Gastroesophageal sphincter (tissue), 4 donors: ENCODE results near the gene PPRC1. TPM values are rescaled to one million over a fixed set of nuclear protein-coding genes. Genes with fewer than 3 reads are reported as not detected.

Experiments
- ATAC-seq: fragments of 150-250 bp; one replicate; pipeline ENCODE4 v1.9.1; 2016; ENCODE audit warnings: mild to moderate bottlenecking, moderate library complexity
- H3K27ac ChIP-seq, 4 donors: fragments of 200-600 bp; sonication (generic) in 3 of 4; 1 replicate in 3 of 4; 2 replicates in 1 of 4; pipeline ENCODE4 v1.5.1; 2016 to 2019
- H3K27me3 ChIP-seq: fragments of 200-600 bp; sonication (generic); one replicate; pipeline ENCODE4 v1.5.1; 2019
- H3K36me3 ChIP-seq, 2 donors: fragments of 200-600 bp; sonication (generic); one replicate each; pipeline ENCODE4 v1.5.1; 2019; ENCODE audit warnings: control low read depth in 1 of 2
- H3K4me1 ChIP-seq, 3 donors: fragments of 200-600 bp; sonication (generic); 1 replicate in 2 of 3; 2 replicates in 1 of 3; pipeline ENCODE4 v1.5.1; 2016 to 2019; ENCODE audit warnings: control low read depth in 2 of 3
- H3K4me3 ChIP-seq, 2 donors: fragments of 200-600 bp; sonication (generic); one replicate each; pipeline ENCODE4 v1.5.1; 2019; ENCODE audit warnings: mild to moderate bottlenecking in 1 of 2, moderate library complexity in 1 of 2
- H3K9me3 ChIP-seq, 3 donors: fragments of 200-600 bp; sonication (generic); one replicate each; pipeline ENCODE4 v1.5.1; 2017 to 2019; ENCODE audit warnings: control low read depth in 2 of 3
- EP300 ChIP-seq: sonication (generic); formaldehyde crosslinking; IDR thresholded peaks from one replicate; pipeline ENCODE4 v1.6.1; 2017; ENCODE audit warnings: antibody characterized with exemption, mild to moderate bottlenecking
- POLR2A ChIP-seq, 2 donors: fragments of 450-650 bp; IDR thresholded peaks; one replicate each; pipeline ENCODE4 v1.6.1; 2017; ENCODE audit warnings: antibody characterized with exemption in 2 of 2, mild to moderate bottlenecking in 2 of 2, moderate library complexity in 1 of 2
- POLR2AphosphoS5 ChIP-seq: sonication (generic); formaldehyde crosslinking; IDR thresholded peaks from one replicate; pipeline ENCODE4 v1.6.1; 2017; ENCODE audit warnings: antibody characterized with exemption
- WGBS, 2 donors: methylation state at CpG; one replicate each; pipeline ENCODE4 v1.1.5; 2018; ENCODE audit warnings: low coverage in 1 of 2; 5-methylcytosine and 5-hydroxymethylcytosine counted together
- total RNA-seq, 4 donors: library from RNA; depleted of rRNA; stranded (reverse); fragments of >200 nt; gene quantifications; one replicate each; pipeline ENCODE4 v1.1.0, GENCODE V29; 2016
- TF ChIP-seq, protein P1 (sequence below), 4 experiments: fragments of 200-600 bp in 2 of 4; fragments of 450-650 bp in 2 of 4; sonication (generic) in 1 of 4; IDR thresholded peaks; one replicate each; pipeline ENCODE4 v1.5.1; 2017 to 2019; ENCODE audit warnings: antibody characterized with exemption in 4 of 4, mild to moderate bottlenecking in 2 of 4, moderate library complexity in 2 of 4

The PPRC1 gene
- total RNA-seq, 4 donors from 2014 or later, result 13.4 to 31.4 (median 17.8) TPM

- no peaks in the 10 kb centered on the region for H3K27me3 ChIP-seq
- H3K27ac ChIP-seq, result peak overlapping the region; percentile 98 to 99 (median 99)
- H3K9me3 ChIP-seq, result no peaks in the 10 kb centered on the region
- H3K4me3 ChIP-seq, result peak overlapping the region in 1 of 2 donors; percentile 69
- no peak for ATAC-seq
- TF ChIP-seq EP300 (no peak), POLR2AphosphoS5 (peak; percentile 74)
- TF ChIP-seq, protein P1, sequence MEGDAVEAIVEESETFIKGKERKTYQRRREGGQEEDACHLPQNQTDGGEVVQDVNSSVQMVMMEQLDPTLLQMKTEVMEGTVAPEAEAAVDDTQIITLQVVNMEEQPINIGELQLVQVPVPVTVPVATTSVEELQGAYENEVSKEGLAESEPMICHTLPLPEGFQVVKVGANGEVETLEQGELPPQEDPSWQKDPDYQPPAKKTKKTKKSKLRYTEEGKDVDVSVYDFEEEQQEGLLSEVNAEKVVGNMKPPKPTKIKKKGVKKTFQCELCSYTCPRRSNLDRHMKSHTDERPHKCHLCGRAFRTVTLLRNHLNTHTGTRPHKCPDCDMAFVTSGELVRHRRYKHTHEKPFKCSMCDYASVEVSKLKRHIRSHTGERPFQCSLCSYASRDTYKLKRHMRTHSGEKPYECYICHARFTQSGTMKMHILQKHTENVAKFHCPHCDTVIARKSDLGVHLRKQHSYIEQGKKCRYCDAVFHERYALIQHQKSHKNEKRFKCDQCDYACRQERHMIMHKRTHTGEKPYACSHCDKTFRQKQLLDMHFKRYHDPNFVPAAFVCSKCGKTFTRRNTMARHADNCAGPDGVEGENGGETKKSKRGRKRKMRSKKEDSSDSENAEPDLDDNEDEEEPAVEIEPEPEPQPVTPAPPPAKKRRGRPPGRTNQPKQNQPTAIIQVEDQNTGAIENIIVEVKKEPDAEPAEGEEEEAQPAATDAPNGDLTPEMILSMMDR (IDR thresholded peaks at IDR 0.05), result peak in 3 of 4 experiments; percentile 37 to 52 (median 47)
- 12 to 23% methylated on average over 4 to 6 of the region's 6 CpGs for WGBS, 2 donors
- H3K36me3 ChIP-seq, result no peaks in the 10 kb centered on the region
- H3K4me1 ChIP-seq, result peaks cover 0 to 52% (median 30%) of the 10 kb centered on the region in 3 donors
Measured at GRCh38 chr10:102121739-102122372, 11.0 kb upstream of the PPRC1 start.

GRCh38 chr10:102122450-102122849 lies 10.4 kb upstream of the PPRC1 start:
- Histone ChIP-seq H3K9me3 (no peaks in the 10 kb centered on the region), H3K27ac (peak overlapping the region; percentile 98 to 99 (median 99)), H3K36me3 (no peaks in the 10 kb centered on the region), H3K27me3 (no peaks in the 10 kb centered on the region), H3K4me1 (peaks cover 0 to 46% (median 26%) of the 10 kb centered on the region in 3 donors), H3K4me3 (no peak overlapping the region)
- 100% methylated on average over 1 of the region's 1 CpG for WGBS, 2 donors
- no peak for ATAC-seq
- TF ChIP-seq EP300, result no peak
- no peak for TF ChIP-seq POLR2AphosphoS5
- no peak for TF ChIP-seq POLR2A (IDR thresholded peaks at IDR 0.05)
- TF ChIP-seq, protein P1 (IDR thresholded peaks at IDR 0.05), result no peak

DNA sequence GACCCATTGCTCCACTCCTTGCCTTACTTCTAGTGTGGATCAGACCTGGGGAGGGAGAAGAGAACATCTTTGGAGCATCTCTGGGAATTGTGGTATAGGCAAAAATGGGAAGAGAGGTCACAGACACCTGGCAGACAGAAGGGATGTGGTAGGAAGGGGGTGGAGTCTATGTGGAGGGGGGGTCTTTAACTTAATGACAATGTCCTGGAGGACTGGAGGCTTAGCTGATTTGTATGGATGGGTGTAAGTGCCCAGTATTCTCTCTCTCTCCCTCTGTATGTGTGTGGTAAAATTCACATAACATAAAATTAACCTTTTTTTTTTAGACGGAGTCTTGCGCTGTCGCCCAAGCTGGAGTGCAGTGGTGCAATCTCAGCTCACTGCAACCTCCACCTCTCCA lies 9.6 kb upstream of the PPRC1 start:
- TF ChIP-seq POLR2A (IDR thresholded peaks at IDR 0.05) (no peak), POLR2AphosphoS5 (no peak), EP300 (no peak)
- TF ChIP-seq, protein P1 (IDR thresholded peaks at IDR 0.05), result no peak
- Histone ChIP-seq H3K9me3 (no peaks in the 10 kb centered on the region), H3K27me3 (no peaks in the 10 kb centered on the region), H3K27ac (peak overlapping the region in 3 of 4 donors; percentile 98 to 99 (median 99)), H3K4me3 (no peak overlapping the region), H3K4me1 (peaks cover 0 to 38% (median 18%) of the 10 kb centered on the region in 3 donors), H3K36me3 (no peaks in the 10 kb centered on the region)
- WGBS, 2 donors, result 89% methylated on average over 3 of the region's 3 CpGs; no CpG with 5 or more reads in 1 of the 2 donors
- ATAC-seq, result no peak

DNA sequence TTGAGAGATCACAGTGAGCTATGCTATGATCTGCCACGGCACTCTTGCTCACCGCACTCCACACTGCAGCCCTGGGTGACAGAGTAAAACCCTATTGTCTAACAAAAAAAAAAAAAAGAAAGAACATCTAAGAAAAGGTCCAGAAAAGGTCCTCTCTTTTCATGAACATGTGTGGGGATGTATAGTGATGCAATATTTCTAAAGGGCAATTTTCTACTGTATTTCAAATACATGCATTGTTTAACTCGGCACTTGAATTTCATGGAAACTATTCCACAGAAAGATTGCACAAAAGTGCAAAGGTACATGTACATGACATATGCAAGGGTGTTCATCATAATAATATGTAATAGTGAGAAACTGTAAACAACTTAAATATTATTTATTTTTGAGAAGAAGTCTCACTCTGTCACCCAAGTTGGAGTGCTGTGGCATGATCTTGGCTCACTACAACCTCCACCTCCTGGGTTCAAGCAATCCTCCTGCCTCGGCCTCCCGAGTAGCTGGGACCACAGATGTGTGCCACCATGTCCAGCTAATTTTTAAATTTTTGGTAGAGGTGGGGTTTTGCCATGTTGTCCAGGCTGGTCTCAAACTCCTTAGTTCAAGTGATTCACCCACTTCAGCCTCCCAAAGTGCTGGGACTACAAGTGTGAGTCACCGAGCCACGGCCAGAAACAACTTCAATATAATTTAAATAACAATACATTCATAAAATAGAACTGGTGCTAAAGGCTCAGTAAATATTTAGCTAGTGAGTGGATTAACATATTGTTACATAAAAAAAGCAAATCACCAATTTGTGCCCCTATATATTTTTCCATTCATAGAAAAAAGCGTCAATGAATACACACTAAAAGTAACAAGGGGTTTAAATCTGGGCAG lies 1.3 kb upstream of the PPRC1 start:
- Histone ChIP-seq H3K27me3 (no peaks in the 10 kb centered on the region), H3K9me3 (no peaks in the 10 kb centered on the region), H3K4me3 (no peak overlapping the region), H3K27ac (peak overlapping the region in 2 of 4 donors; percentile 89 to 93), H3K36me3 (no peaks in the 10 kb centered on the region), H3K4me1 (peaks cover 0 to 38% (median 16%) of the 10 kb centered on the region in 3 donors)
- WGBS, 2 donors, result 82 to 98% methylated on average over 5 to 8 of the region's 8 CpGs
- TF ChIP-seq, protein P1 (IDR thresholded peaks at IDR 0.05), result no peak
- TF ChIP-seq EP300 (no peak), POLR2AphosphoS5 (no peak), POLR2A (IDR thresholded peaks at IDR 0.05) (no peak)
- no peak for ATAC-seq
